GM12878 (cell line): ENCODE measurements around the gene IL1B. TPM values are rescaled to one million over a fixed set of nuclear protein-coding genes. Genes with fewer than 3 reads are reported as not detected.

ENCODE experiments used
- ATAC-seq: fragments of 200-7000 bp; cut with Tn5 transposase; 3 replicates; pipeline ENCODE4 v1.9.1; 2020; ENCODE audit warnings: mild to moderate bottlenecking, moderate library complexity
- BruUV-seq: library from RNA; stranded (reverse); fragments of 400-500 nt; replicated peaks from 2 replicates; lab custom pipeline; 2021; lab: Mats Ljungman, UMichigan
- CTCF ChIA-PET: fragments of 300-600 bp; sonication (Branson Sonifier 250); formaldehyde crosslinking; extraction: SDS; loops from one replicate; lab custom pipeline; 2021; ENCODE audit warnings: inconsistent platforms; lab: Yijun Ruan, JAX
- POLR2A ChIA-PET: fragments of 350-600 bp; formaldehyde crosslinking; extraction: SDS; loops from one replicate; lab custom pipeline; 2021; ENCODE audit warnings: inconsistent platforms; lab: Charles Lee
- RAD21 ChIA-PET: fragments of 300-600 bp; sonication (Branson Sonifier 250); formaldehyde crosslinking; loops from one replicate; lab custom pipeline; 2023; ENCODE audit warnings: antibody characterized with exemption; ENCODE audit not compliant: unreplicated experiment; lab: Charles Lee
- SMC1A ChIA-PET: fragments of 300-600 bp; sonication (Branson Sonifier 250); formaldehyde crosslinking; loops from one replicate; lab custom pipeline; 2023; ENCODE audit not compliant: unreplicated experiment, uncharacterized antibody; lab: Charles Lee
- DNase-seq: peaks from one replicate; pipeline ENCODE4 v3.0.0-alpha.2; 2011; ENCODE audit warnings: low read depth, low spot score
- FAIRE-seq: peaks from 3 replicates; lab custom pipeline; 2011; peaks lifted over from hg19 to GRCh38; lab: Jason Lieb, UNC
- H2AFZ ChIP-seq: 2 replicates; pipeline ENCODE4 v1.6.0; 2011; ENCODE audit warnings: low read depth, low read length, control low read depth; ENCODE audit not compliant: control insufficient read depth
- H3K27ac ChIP-seq: 2 replicates; pipeline ENCODE4 v1.5.1; 2011; ENCODE audit warnings: control low read depth; ENCODE audit not compliant: control insufficient read depth, insufficient read depth
- H3K27me3 ChIP-seq, 2 experiments: replicated peaks in 1 of 2; 2 replicates each; pipeline versions ENCODE4 v1.6.0 to v1.6.1; 2011; ENCODE audit warnings: low read length in 1 of 2; ENCODE audit not compliant: control insufficient read depth in 2 of 2, insufficient read depth in 2 of 2
- H3K36me3 ChIP-seq, 2 experiments: 2 replicates each; pipeline ENCODE4 v1.5.1; 2011; ENCODE audit warnings: low read length in 1 of 2; ENCODE audit not compliant: control insufficient read depth in 2 of 2, insufficient read depth in 2 of 2
- H3K4me1 ChIP-seq: 2 replicates; pipeline ENCODE4 v1.6.1; 2011; ENCODE audit warnings: mild to moderate bottlenecking, low read length, moderate library complexity, mixed read lengths; ENCODE audit not compliant: control insufficient read depth, insufficient read depth
- H3K4me2 ChIP-seq: 2 replicates; pipeline ENCODE4 v1.6.0; 2011; ENCODE audit warnings: control low read depth; ENCODE audit not compliant: control insufficient read depth, insufficient read depth
- H3K4me3 ChIP-seq: fragments of 200-600 bp; sonication (generic); 2 replicates; pipeline ENCODE4 v1.5.1; 2016
- H3K79me2 ChIP-seq: 2 replicates; pipeline ENCODE4 v1.6.0; 2011; ENCODE audit warnings: low read length; ENCODE audit not compliant: control insufficient read depth, insufficient read depth
- H3K9ac ChIP-seq: 2 replicates; pipeline ENCODE4 v1.8.0; 2011; ENCODE audit warnings: low read length, control low read depth, mixed read lengths; ENCODE audit not compliant: control insufficient read depth, insufficient read depth
- H3K9me3 ChIP-seq: replicated peaks from 3 replicates; pipeline ENCODE4 v1.5.1; 2011; ENCODE audit warnings: mild to moderate bottlenecking, low read length; ENCODE audit not compliant: control insufficient read depth, insufficient read depth
- H4K20me1 ChIP-seq: 2 replicates; pipeline ENCODE4 v1.6.0; 2011; ENCODE audit not compliant: control insufficient read depth, insufficient read depth
- ASH2L ChIP-seq: fragments of 300-600, 200-600 bp; sonication (generic); IDR thresholded peaks from 2 replicates; pipeline ENCODE4 v1.6.1; 2017; ENCODE audit warnings: low read depth, mild to moderate bottlenecking, borderline replicate concordance
- CBFB ChIP-seq: IDR thresholded peaks from 2 replicates; pipeline ENCODE4 v1.6.1; 2016; ENCODE audit warnings: antibody characterized with exemption, low read depth
- ESRRA ChIP-seq: IDR thresholded peaks from 2 replicates; pipeline ENCODE4 v1.6.1; 2012; ENCODE audit warnings: mild to moderate bottlenecking, low read length, improper control_type of control experiment
- NR2C2 ChIP-seq: IDR thresholded peaks from 2 replicates; pipeline ENCODE4 v1.6.1; 2011; ENCODE audit warnings: borderline replicate concordance, low read depth; ENCODE audit not compliant: control insufficient read depth, insufficient read length
- NRF1 ChIP-seq: conservative IDR thresholded peaks from 2 replicates; pipeline ENCODE4 v1.6.1; 2011; ENCODE audit warnings: mild to moderate bottlenecking, low read depth, low read length, improper control_type of control experiment
- PAX5 ChIP-seq: IDR thresholded peaks from 2 replicates; pipeline ENCODE4 v1.6.1; 2011; ENCODE audit warnings: low read depth, low read length, borderline replicate concordance
- SIX5 ChIP-seq: IDR thresholded peaks from 2 replicates; pipeline ENCODE4 v1.6.1; 2011; ENCODE audit warnings: mild to moderate bottlenecking, low read depth, low read length, moderate library complexity; ENCODE audit not compliant: severe bottlenecking
- WGBS: methylation state at CpG from one replicate; pipeline ENCODE4 v1.1.6; 2016; ENCODE audit warnings: low lambda C conversion rate; ENCODE audit not compliant: insufficient replicate concordance, insufficient coverage; ENCODE audit errors: missing lambda C conversion rate; 5-methylcytosine and 5-hydroxymethylcytosine counted together
- in situ Hi-C: fragments of 300-500 bp; cut with MboI; formaldehyde crosslinking; loops from 9 replicates; pipeline ENCODE4 v1.14.3; 2018; ENCODE audit warnings: mixed read lengths
- intact Hi-C: fragments of 100-400 bp; cut with micrococcal nuclease; formaldehyde crosslinking; loops from one replicate; pipeline ENCODE4 v1.14.2; 2022; ENCODE audit not compliant: unreplicated experiment
- polyA plus RNA-seq, 11 experiments: library from polyadenylated mRNA; depleted of rRNA in 4 of 11; unstranded in 6 of 11; stranded (reverse) in 5 of 11; fragments of >200 nt; fragmentation: Nextera tagmentation in 4 of 11; fragmentation: Illumina TruSeq in 1 of 11; extraction: Ambion mirVana in 4 of 11; extraction: Trizol in 1 of 11; gene quantifications; 1 replicate in 1 of 11; 2 replicates in 10 of 11; pipeline versions ENCODE4 v1.2.1 to v1.2.3, GENCODE V29; 2011 to 2016; ENCODE audit warnings: inconsistent platforms in 2 of 11, missing spikeins in 2 of 11, low read depth in 1 of 11
- total RNA-seq, 4 experiments: library from RNA; depleted of rRNA in 3 of 4; stranded (reverse); fragments of >200 nt in 3 of 4; fragmentation: Illumina TruSeq in 1 of 4; extraction: Trizol in 1 of 4; gene quantifications; 2 replicates each; pipeline versions ENCODE4 v1.2.1 to v1.2.3, GENCODE V29; 2013 to 2021
- TF ChIP-seq, protein P1 (sequence below): fragments of 450-650 bp; IDR thresholded peaks from 2 replicates; pipeline ENCODE4 v1.6.1; 2017; ENCODE audit warnings: mild to moderate bottlenecking, moderate library complexity
- TF ChIP-seq, protein P2 (sequence below): fragments of 450-650 bp; formaldehyde crosslinking; IDR thresholded peaks from 2 replicates; pipeline ENCODE4 v1.4.0; 2022; ENCODE audit warnings: mild to moderate bottlenecking, moderate library complexity

IL1B gene
- total and polyA plus RNA-seq, 10 of the 15 experiments (the other 5 are each of a cell fraction or from before 2014, with no cell fraction given), result 0.20 to 1.6 (median 0.84) TPM

DNA sequence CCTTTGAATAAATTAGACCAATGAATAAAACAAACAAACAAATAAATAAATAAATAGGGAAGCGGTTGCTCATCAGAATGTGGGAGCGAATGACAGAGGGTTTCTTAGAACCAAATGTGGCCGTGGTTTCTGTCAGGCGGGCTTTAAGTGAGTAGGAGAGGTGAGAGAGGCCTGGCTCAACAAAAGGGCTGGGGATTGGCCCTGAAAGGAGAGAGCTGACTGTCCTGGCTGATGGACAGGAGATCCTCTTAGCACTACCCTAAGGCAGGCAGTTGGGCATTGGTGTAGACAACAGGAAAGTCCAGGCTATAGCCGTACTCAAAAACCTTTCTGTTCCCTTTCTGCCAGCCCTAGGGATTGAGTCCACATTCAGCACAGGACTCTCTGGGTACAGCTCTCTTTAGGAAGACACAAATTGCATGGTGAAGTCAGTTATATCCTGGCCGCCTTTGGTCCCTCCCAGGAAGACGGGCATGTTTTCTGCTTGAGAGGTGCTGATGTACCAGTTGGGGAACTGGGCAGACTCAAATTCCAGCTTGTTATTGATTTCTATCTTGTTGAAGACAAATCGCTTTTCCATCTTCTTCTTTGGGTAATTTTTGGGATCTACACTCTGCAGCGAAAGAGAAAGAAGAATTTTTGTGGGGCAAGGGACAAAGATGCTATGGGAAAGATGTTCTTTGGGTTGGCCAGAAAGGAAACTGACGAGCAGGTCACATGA is 6.5 kb downstream of the IL1B start:
- FAIRE-seq, result no peak
- CTCF ChIA-PET, result interaction anchor here (1.2 to 2.2 kb wide), 4 partner anchors 13 to 80 kb away, joined by 3 to 7 read pairs (median 5); no protein-coding TSS in a partner anchor
- 77% methylated on average over 10 of the region's 10 CpGs for WGBS
- no peak for TF ChIP-seq ESRRA
- TF ChIP-seq, protein P1, sequence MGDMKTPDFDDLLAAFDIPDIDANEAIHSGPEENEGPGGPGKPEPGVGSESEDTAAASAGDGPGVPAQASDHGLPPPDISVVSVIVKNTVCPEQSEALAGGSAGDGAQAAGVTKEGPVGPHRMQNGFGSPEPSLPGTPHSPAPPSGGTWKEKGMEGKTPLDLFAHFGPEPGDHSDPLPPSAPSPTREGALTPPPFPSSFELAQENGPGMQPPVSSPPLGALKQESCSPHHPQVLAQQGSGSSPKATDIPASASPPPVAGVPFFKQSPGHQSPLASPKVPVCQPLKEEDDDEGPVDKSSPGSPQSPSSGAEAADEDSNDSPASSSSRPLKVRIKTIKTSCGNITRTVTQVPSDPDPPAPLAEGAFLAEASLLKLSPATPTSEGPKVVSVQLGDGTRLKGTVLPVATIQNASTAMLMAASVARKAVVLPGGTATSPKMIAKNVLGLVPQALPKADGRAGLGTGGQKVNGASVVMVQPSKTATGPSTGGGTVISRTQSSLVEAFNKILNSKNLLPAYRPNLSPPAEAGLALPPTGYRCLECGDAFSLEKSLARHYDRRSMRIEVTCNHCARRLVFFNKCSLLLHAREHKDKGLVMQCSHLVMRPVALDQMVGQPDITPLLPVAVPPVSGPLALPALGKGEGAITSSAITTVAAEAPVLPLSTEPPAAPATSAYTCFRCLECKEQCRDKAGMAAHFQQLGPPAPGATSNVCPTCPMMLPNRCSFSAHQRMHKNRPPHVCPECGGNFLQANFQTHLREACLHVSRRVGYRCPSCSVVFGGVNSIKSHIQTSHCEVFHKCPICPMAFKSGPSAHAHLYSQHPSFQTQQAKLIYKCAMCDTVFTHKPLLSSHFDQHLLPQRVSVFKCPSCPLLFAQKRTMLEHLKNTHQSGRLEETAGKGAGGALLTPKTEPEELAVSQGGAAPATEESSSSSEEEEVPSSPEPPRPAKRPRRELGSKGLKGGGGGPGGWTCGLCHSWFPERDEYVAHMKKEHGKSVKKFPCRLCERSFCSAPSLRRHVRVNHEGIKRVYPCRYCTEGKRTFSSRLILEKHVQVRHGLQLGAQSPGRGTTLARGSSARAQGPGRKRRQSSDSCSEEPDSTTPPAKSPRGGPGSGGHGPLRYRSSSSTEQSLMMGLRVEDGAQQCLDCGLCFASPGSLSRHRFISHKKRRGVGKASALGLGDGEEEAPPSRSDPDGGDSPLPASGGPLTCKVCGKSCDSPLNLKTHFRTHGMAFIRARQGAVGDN, result no peak
- no peak for TF ChIP-seq CBFB
- no peak for TF ChIP-seq SIX5
- no peak for TF ChIP-seq NR2C2
- TF ChIP-seq, protein P2, sequence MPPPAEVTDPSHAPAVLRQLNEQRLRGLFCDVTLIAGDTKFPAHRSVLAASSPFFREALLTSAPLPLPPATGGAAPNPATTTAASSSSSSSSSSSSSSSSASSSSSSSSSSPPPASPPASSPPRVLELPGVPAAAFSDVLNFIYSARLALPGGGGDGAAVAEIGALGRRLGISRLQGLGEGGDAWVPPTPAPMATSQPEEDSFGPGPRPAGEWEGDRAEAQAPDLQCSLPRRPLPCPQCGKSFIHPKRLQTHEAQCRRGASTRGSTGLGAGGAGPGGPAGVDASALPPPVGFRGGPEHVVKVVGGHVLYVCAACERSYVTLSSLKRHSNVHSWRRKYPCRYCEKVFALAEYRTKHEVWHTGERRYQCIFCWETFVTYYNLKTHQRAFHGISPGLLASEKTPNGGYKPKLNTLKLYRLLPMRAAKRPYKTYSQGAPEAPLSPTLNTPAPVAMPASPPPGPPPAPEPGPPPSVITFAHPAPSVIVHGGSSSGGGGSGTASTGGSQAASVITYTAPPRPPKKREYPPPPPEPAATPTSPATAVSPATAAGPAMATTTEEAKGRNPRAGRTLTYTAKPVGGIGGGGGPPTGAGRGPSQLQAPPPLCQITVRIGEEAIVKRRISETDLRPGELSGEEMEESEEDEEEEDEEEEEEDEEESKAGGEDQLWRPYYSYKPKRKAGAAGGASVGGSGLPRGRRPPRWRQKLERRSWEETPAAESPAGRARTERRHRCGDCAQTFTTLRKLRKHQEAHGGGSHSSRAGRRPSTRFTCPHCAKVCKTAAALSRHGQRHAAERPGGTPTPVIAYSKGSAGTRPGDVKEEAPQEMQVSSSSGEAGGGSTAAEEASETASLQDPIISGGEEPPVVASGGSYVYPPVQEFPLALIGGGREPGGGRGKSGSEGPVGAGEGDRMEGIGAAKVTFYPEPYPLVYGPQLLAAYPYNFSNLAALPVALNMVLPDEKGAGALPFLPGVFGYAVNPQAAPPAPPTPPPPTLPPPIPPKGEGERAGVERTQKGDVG, result no peak
- TF ChIP-seq ASH2L, result no peak
- TF ChIP-seq NRF1, result no peak
- TF ChIP-seq PAX5, result no peak
- TF ChIP-seq, all 136 proteins: peak for 0
- H3K27me3 ChIP-seq, result no peaks in the 10 kb centered on the region
- RAD21 ChIA-PET, result interaction anchor here (0.8 to 2.1 kb wide), 5 partner anchors 8 to 112 kb away, joined by 3 to 6 read pairs (median 3); no protein-coding TSS in a partner anchor
- ATAC-seq (no peak), DNase-seq (no peak)
- no peaks in the 10 kb centered on the region for H3K36me3 ChIP-seq
- no peak overlapping the region for H3K27ac ChIP-seq
- H3K79me2 ChIP-seq, result no peaks in the 10 kb centered on the region
- intact Hi-C loops, result no loop called here
- no peaks in the 10 kb centered on the region; the same call in 2 of the 3 replicates for H3K9me3 ChIP-seq
- H3K9ac ChIP-seq, result no peak overlapping the region
- no peak overlapping the region for H3K4me2 ChIP-seq
- peaks cover 9% of the 10 kb centered on the region for H3K4me1 ChIP-seq
- BruUV-seq, result no TSS peak
- H2AFZ ChIP-seq, result no peak overlapping the region
- SMC1A ChIA-PET, result interaction anchor here (0.7 to 3.9 kb wide), 7 partner anchors 8 to 81 kb away, joined by 3 to 21 read pairs (median 4); no protein-coding TSS in a partner anchor
- in situ Hi-C loops, result no loop called here
- no peaks in the 10 kb centered on the region for H4K20me1 ChIP-seq
- POLR2A ChIA-PET, result interaction anchor here (0.6 kb wide), 1 partner anchor 905 kb away, joined by 4 read pairs; no protein-coding TSS in a partner anchor
- no peak overlapping the region for H3K4me3 ChIP-seq
